Spinal cord (tissue), 10 donors: ENCODE data around the gene RAB29. TPM values are rescaled to one million over a fixed set of nuclear protein-coding genes. Genes with fewer than 3 reads are reported as not detected.
A peak's percentile ranks its signal among the peaks of the same experiment; 100 is the strongest.

ENCODE experiments used
- DNase-seq, 6 donors: peaks; one replicate each; pipeline versions ENCODE4 v3.0.0 to v3.0.0-alpha.2; 2013 to 2015; ENCODE audit warnings: low spot score in 6 of 6, low read depth in 4 of 6
- H3K27ac ChIP-seq: one replicate; pipeline ENCODE4 v1.5.1; 2013; ENCODE audit warnings: low read depth, low read length, control low read depth
- H3K27me3 ChIP-seq: one replicate; pipeline ENCODE4 v1.6.1; 2013; ENCODE audit warnings: low read length; ENCODE audit not compliant: control insufficient read depth, insufficient read depth
- H3K36me3 ChIP-seq: one replicate; pipeline ENCODE4 v1.6.1; 2013; ENCODE audit warnings: low read length; ENCODE audit not compliant: control insufficient read depth, insufficient read depth
- H3K4me1 ChIP-seq: one replicate; pipeline ENCODE4 v1.6.1; 2013; ENCODE audit warnings: low read length; ENCODE audit not compliant: control insufficient read depth, insufficient read depth
- H3K4me3 ChIP-seq: one replicate; pipeline ENCODE4 v1.5.1; 2013; ENCODE audit warnings: low read depth, low read length, control low read depth
- H3K9me3 ChIP-seq: one replicate; pipeline ENCODE4 v1.6.1; 2013; ENCODE audit warnings: low read length; ENCODE audit not compliant: control insufficient read depth, insufficient read depth
- WGBS: methylation state at CpG from one replicate; pipeline ENCODE4 v1.1.5; 2013; ENCODE audit warnings: missing lambda C conversion rate; ENCODE audit not compliant: insufficient coverage; 5-methylcytosine and 5-hydroxymethylcytosine counted together
- polyA plus RNA-seq, 2 donors: library from polyadenylated mRNA; unstranded; fragments of 120-200 nt; gene quantifications; one replicate each; pipeline ENCODE4 v1.2.1, GENCODE V29; 2013; ENCODE audit not compliant: insufficient read length in 2 of 2
- total RNA-seq, 2 donors: library from RNA; depleted of rRNA in 1 of 2; stranded (reverse); fragments of 120-200 nt in 1 of 2; fragments of >200 nt in 1 of 2; gene quantifications; one replicate each; pipeline versions ENCODE4 v1.2.3 to v1.2.4, GENCODE V29; 2013 to 2014
- donor health status: healthy.

RAB29 gene
- total and polyA plus RNA-seq, 4 donors = 9.3 to 19.8 (median 12.3) TPM

GRCh38 chr1:205751036-205751651 lies 24.1 kb downstream of the RAB29 start:
- Histone ChIP-seq H3K27ac (no peak overlapping the region), H3K4me1 (no peaks in the 10 kb centered on the region), H3K9me3 (no peaks in the 10 kb centered on the region), H3K36me3 (no peaks in the 10 kb centered on the region), H3K4me3 (no peak overlapping the region), H3K27me3 (no peaks in the 10 kb centered on the region)
- DNase-seq = peak in 1 of 6 donors; percentile 19
- WGBS = 78% methylated on average over 8 of the region's 13 CpGs

GRCh38 chr1:205750138-205751035 lies 24.9 kb downstream of the RAB29 start, which contains the start of gene NUCKS1:
Gene NUCKS1 (minus strand): TSS chr1:205750182. CDS start chr1:205749973, 209 bp downstream.
- 0% methylated on average over 21 of the region's 27 CpGs for WGBS
- H3K9me3 ChIP-seq = no peaks in the 10 kb centered on the region
- no peaks in the 10 kb centered on the region for H3K36me3 ChIP-seq
- H3K4me3 ChIP-seq = peak within 1 kb of the TSS; percentile 92
- no peaks in the 10 kb centered on the region for H3K27me3 ChIP-seq
- no peaks in the 10 kb centered on the region for H3K4me1 ChIP-seq
- DNase-seq = peak; percentile 97 to 100 (median 98)
- peak within 1 kb of the TSS; percentile 99 for H3K27ac ChIP-seq

GRCh38 chr1:205749234-205750137 lies 25.8 kb downstream of the RAB29 start:
- H3K9me3 ChIP-seq = no peaks in the 10 kb centered on the region
- no peaks in the 10 kb centered on the region for H3K36me3 ChIP-seq
- no peaks in the 10 kb centered on the region for H3K27me3 ChIP-seq
- H3K27ac ChIP-seq = peak overlapping the region; percentile 99
- 0% methylated on average over 65 of the region's 81 CpGs for WGBS
- no peaks in the 10 kb centered on the region for H3K4me1 ChIP-seq
- DNase-seq = peak; percentile 68 to 95 (median 74)
- peak overlapping the region; percentile 92 for H3K4me3 ChIP-seq

- WGBS = 0% methylated on average over 13 of the region's 25 CpGs
- DNase-seq = peak in 5 of 6 donors; percentile 2 to 87 (median 55)
- H3K9me3 ChIP-seq = no peaks in the 10 kb centered on the region
These were observed 26.7 kb downstream of the RAB29 start for GRCh38 chr1:205748403-205749233.

GRCh38 chr1:205746757-205747412 lies 28.4 kb downstream of the RAB29 start:
- Histone ChIP-seq H3K27ac (no peak overlapping the region), H3K4me3 (no peak overlapping the region), H3K36me3 (no peaks in the 10 kb centered on the region), H3K4me1 (no peaks in the 10 kb centered on the region), H3K9me3 (no peaks in the 10 kb centered on the region), H3K27me3 (no peaks in the 10 kb centered on the region)
- WGBS = no CpG with 5 or more reads among the region's 5 CpGs
- no peak for DNase-seq

More at GRCh38 chr1:205748403-205749233, 26.7 kb downstream of the RAB29 start:
- peak overlapping the region; percentile 99 for H3K27ac ChIP-seq
- H3K4me3 ChIP-seq = peak overlapping the region; percentile 92
- no peaks in the 10 kb centered on the region for H3K36me3 ChIP-seq
- H3K4me1 ChIP-seq = no peaks in the 10 kb centered on the region
- H3K27me3 ChIP-seq = no peaks in the 10 kb centered on the region

- Histone ChIP-seq H3K36me3 (peaks cover 12% of the 10 kb centered on the region), H3K27ac (no peak overlapping the region), H3K4me1 (no peaks in the 10 kb centered on the region), H3K27me3 (no peaks in the 10 kb centered on the region), H3K9me3 (no peaks in the 10 kb centered on the region), H3K4me3 (no peak overlapping the region)
- no peak for DNase-seq
- WGBS = 96% methylated on average over 4 of the region's 8 CpGs
These were observed 30.9 kb downstream of the RAB29 start for GRCh38 chr1:205744403-205744802.

- H3K4me3 ChIP-seq = no peak overlapping the region
- H3K36me3 ChIP-seq = peaks cover 12% of the 10 kb centered on the region
- H3K4me1 ChIP-seq = no peaks in the 10 kb centered on the region
- no peak for DNase-seq
- no peaks in the 10 kb centered on the region for H3K9me3 ChIP-seq
- H3K27ac ChIP-seq = no peak overlapping the region
- no CpG with 5 or more reads among the region's 4 CpGs for WGBS
- no peaks in the 10 kb centered on the region for H3K27me3 ChIP-seq
These were observed 31.3 kb downstream of the RAB29 start for GRCh38 chr1:205743977-205744376.

GRCh38 chr1:205741681-205742080 lies 33.6 kb downstream of the RAB29 start:
- WGBS = no CpG with 5 or more reads among the region's 1 CpG
- Histone ChIP-seq H3K9me3 (no peaks in the 10 kb centered on the region), H3K27me3 (no peaks in the 10 kb centered on the region), H3K27ac (no peak overlapping the region), H3K4me1 (no peaks in the 10 kb centered on the region), H3K4me3 (no peak overlapping the region), H3K36me3 (peaks cover 17% of the 10 kb centered on the region)
- no peak for DNase-seq
